ENCODE measurements around the gene BORCS5.
"Not testable (repeated sequence)": the region's sequence is repeated elsewhere in the genome, so short reads cannot be mapped to it uniquely, and the experiment has no call there.

BORCS5 gene

DNA sequence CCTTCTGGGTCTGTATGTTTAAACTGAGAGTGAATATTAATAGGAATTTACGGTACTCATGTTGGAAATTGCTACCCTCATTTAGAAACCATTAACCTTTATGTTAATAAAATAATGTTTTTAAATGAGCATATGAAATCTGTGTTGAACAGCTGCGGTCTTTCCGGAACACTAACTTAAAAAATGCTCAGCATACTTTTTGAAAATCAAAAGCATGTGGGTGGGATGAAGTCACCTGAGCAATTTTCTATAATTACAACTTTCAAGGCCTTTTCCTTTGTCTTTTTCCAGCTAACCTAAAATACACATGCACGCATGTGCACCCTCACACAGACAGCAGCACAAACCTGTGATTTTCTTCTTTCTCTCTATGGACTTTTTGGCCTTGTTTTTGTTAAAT lies 39.8 kb downstream of the BORCS5 start:
- peak; percentile 23 for DNase-seq

DNA sequence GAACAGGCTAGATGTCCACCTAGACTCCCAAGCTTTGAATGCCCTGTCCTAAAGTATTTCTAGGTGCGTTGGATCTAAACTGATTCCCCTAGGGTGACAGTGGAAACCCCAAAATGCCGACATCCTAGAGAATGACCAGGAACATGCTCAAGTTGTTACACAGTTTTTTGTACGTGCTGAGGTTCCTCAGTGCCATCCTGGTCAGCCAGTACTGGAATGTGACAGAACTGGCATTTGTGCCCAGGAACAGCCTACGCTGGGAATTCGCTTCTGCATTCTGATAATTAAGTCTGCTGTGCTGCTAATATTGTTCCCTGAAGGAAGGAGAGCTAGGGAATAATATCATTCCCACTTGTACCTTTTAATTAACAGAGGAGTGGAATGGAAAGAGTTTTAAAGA lies 40.3 kb downstream of the BORCS5 start:
- no peak for DNase-seq

GRCh38 chr12:12398026-12398859 lies 41.4 kb downstream of the BORCS5 start:
- DNase-seq: peak; percentile 95

GRCh38 chr12:12399161-12399560 lies 42.3 kb downstream of the BORCS5 start:
- DNase-seq: no peak

GRCh38 chr12:12399776-12400305 lies 43.0 kb downstream of the BORCS5 start:
- no peak for DNase-seq

GRCh38 chr12:12400793-12401192 lies 43.9 kb downstream of the BORCS5 start:
- DNase-seq: no peak

DNA sequence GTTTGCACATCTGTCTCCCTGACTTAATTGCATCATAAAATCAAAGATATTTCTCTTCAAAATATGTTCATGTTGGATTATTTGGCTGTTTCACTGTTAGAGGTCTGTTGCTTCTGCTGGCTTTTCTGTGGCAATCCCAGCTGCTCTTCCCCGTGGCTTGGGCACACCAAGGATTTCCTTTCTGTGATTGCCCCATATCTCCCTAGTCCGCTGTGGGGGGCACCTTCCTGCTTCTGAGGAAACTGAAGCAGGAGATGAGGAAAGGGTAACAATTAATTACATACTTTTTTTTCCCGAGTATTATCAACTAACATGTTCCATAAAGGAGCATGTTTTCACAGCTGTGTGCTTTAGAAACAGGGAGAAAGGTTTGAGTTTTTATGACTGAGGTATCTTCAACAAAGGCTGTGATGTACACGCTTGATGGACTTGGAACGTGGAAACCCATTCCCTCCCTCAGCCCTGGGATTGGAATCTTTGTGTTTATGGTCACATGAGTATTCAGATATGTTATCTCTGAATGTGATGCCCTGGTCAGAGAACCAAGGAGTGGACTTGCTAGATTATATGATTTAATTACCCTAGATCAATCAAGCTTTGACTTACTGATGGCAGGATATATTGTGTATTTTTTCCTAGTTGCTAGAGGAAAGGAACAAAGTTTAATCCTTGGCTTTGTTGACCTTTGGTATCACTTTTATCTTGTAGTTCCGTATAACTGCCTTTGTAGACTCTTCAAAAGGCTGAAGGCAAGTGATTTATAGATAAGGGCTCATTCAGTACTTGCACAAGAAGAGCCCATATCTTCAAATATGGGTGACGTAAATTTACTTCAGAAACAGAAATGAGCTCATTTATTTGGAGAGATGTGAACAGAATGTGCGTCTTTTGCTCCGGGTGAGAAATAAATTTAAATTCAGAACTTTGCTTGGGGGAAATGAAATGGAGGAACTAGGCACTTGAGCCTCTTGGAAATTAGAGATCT lies 46.7 kb downstream of the BORCS5 start:
- DNase-seq: no peak

- DNase-seq: no peak
Observed at GRCh38 chr12:12404297-12404696, 47.4 kb downstream of the BORCS5 start.

GRCh38 chr12:12405882-12406281 lies 49.0 kb downstream of the BORCS5 start:
- DNase-seq: no peak

DNA sequence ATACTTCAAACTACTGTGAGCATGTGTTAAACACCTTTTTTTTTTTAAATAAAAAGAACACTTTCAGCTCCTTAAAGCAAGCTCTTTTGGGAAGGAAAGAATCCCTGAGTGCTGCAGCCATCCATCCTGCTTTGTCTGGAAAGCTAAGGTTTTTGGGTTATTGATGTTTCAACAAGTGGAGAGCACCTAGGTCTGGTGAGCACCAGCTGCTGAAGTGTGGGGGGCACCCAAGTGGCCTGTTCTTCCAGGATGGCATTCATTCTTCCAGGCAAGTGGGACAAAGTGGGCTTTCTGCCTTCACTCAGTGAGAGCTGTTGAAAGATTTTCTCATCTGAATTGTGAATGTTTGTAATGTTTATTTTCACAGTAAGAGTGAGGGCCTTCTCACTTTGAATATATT lies 49.9 kb downstream of the BORCS5 start:
- DNase-seq: no peak

DNA sequence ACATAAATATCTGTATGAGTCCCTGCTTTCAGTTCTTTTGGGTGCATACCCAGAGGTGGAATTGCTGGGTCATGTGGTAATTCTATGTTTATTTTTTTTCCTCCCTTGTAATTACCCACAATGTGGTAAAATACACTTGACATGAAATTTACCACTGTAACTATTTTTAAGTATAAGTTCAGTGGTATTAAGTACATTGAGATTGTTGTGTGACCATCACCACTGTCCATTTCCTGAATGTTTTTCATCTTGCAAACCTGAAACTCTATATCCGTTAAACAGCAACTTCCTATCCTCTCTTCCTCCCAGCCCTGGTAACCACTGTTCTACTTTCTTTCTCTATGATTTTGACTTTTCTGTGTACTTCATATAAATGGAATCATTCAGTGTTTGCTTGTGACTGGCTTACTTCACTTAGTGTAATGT lies 51.4 kb downstream of the BORCS5 start:
- no peak for DNase-seq

DNA sequence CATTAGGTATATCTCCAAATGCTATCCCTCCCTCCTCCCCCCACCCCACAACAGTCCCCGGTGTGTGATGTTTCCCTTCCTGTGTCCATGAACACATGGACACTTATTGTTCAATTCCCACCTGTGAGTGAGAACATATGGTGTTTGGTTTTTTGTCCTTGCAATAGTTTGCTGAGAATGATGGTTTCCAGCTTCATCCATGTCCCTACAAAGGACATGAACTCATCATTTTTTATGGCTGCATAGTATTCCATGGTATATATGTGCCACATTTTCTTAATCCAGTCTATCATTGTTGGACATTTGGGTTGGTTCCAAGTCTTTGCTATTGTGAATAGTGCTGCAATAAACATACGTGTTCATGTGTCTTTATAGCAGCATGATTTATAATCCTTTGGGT lies 52.5 kb downstream of the BORCS5 start:
- not testable (repeated sequence) for DNase-seq

DNA sequence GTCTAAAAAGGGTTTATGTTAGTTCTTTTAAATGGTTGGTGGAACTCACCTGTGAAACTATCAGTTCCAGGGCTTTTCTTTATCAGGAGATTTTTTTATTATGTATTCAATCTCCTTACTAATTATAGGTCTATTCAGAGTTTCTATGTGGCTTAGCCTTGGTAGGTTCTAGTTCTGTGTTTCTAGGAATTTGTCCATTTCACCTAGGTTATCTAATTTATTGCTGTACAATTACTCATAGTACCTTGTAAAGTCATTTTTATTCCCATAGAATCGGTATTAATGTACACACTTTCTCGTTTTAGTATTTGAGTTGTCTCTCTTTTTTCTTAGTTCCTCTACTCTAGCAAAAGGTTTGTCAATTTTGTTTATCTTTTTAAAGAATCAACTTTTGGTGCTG lies 59.0 kb downstream of the BORCS5 start:
- no peak for DNase-seq

- not testable (repeated sequence) for DNase-seq
Observed at GRCh38 chr12:12419165-12419564, 62.3 kb downstream of the BORCS5 start.

DNA sequence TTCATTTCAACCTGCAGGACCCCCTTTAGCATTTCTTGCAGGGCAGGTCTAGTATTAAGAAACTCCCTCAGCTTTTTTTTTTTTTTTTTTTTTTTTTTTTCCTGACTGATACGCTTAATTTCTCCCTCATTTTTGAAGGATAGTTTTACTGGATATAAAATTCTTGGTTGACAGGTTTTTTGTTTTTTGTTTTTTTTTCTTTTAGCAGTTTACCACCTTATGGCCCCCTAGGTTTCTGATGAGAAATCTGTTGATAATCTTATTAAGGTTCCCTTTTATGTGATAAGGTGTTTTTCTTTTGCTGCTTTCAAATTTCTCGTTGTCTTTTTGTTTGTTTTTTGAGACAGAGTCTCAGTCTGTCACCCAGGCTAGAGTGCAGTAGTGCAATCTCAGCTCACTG lies 66.5 kb downstream of the BORCS5 start:
- DNase-seq: no peak

GRCh38 chr12:12425001-12425400 lies 68.1 kb downstream of the BORCS5 start:
- peak; percentile 41 for DNase-seq

GRCh38 chr12:12425616-12426015 lies 68.7 kb downstream of the BORCS5 start:
- peak; percentile 31 for DNase-seq

GRCh38 chr12:12427568-12427967 lies 70.7 kb downstream of the BORCS5 start:
- DNase-seq: no peak

DNA sequence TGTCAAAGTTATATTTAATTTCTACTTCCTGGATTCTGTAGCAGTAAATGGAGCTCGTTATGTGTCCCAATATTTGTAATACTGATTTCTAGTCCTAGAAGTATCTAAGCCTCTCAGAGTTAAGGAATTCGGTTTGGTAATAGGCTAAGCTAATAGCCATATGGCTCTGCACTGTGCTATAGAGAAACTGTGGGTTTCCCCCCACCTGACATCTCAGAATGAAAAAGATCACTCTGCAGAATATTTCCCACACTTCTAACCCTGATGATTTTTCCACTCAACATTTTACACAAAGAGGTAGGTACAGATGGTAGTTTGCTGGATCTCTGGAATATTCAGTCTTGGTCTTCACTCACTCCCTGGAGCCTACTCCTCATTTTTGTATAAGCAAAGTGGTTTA lies 71.2 kb downstream of the BORCS5 start:
- no peak for DNase-seq

GRCh38 chr12:12428961-12429657 lies 72.2 kb downstream of the BORCS5 start:
- DNase-seq: peak; percentile 26

DNA sequence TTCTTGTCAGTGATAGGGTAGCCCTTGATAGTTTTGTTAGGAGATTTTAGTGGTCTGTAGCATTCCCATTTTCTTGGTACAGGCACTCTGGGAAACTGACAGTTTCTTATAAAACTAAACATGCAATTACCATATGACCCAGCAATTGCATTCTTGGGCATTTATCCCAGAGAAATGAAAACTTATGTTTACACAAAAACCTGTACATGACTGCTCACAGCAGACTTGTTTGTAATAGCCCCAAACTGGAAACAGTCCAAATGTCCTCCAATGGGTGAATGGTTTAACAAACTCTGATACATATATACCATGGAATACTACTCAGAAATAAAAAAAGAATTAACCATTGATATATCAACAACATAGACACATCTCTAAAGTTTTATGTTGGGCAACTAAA lies 75.5 kb downstream of the BORCS5 start:
- peak; percentile 68 for DNase-seq

DNA sequence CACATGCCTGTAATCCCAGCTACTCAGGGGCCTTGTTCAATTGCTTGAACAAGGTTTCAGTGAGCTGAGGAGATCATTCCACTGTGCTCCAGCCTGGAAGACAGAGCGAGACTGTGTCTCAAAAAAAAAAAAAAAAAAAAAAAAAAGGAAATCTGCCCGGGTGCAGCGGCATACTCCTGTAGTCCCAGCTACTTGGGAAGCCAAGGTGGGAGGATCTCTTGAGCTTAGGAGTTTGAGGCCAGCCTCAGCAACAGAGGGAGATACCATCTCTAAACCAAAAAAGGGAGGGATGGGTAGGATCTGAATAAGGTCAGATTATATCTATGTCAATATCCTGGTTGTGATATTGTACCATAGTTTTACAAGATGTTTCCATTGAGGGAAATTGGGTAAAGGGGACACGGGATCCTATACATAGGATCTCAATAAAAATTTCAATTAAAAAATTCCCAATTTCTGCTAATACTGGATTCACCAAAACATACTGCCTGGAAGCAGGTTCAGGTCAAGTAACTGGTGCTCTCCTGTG lies 76.4 kb downstream of the BORCS5 start:
- no peak for DNase-seq
